ENCODE measurements around the gene GBP3. TPM values are rescaled to one million over a fixed set of nuclear protein-coding genes. Genes with fewer than 3 reads are reported as not detected.
A peak's percentile ranks its signal among the peaks of the same experiment; 100 is the strongest.
"Not testable (repeated sequence)": the region's sequence is repeated elsewhere in the genome, so short reads cannot be mapped to it uniquely, and the experiment has no call there.

The GBP3 gene
- total RNA-seq, 2 experiments from 2014 or later = 9.7 to 10.2 TPM

DNA sequence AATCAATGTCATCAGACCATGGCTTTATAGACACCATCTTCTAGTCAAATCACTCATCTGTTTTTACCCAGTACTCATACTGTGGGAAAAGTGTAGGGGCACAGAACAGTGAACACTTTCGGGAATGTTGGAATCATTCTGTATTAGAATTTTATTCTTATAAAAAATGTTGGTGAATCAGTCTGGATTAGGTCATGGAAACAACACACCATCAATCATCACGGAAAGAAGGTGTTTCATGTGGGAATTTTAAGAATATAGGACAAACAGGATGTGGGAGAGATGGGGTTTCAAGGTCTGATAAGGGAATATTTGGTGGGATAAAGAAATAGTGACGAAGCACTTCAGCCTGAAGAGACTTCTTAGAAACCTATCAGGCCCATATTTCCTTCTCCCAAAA lies 25.1 kb upstream of the GBP3 start:
- DNase-seq = no peak
- no peak overlapping the region for H3K4me3 Mint-ChIP-seq
- peaks cover 52% of the 10 kb centered on the region for H3K36me3 Mint-ChIP-seq
- H3K27ac Mint-ChIP-seq = peak overlapping the region; percentile 5
- H3K4me1 Mint-ChIP-seq = peaks cover 16% of the 10 kb centered on the region
- H3K27me3 Mint-ChIP-seq = no peaks in the 10 kb centered on the region
- peaks cover 6% of the 10 kb centered on the region for H3K9me3 Mint-ChIP-seq

DNA sequence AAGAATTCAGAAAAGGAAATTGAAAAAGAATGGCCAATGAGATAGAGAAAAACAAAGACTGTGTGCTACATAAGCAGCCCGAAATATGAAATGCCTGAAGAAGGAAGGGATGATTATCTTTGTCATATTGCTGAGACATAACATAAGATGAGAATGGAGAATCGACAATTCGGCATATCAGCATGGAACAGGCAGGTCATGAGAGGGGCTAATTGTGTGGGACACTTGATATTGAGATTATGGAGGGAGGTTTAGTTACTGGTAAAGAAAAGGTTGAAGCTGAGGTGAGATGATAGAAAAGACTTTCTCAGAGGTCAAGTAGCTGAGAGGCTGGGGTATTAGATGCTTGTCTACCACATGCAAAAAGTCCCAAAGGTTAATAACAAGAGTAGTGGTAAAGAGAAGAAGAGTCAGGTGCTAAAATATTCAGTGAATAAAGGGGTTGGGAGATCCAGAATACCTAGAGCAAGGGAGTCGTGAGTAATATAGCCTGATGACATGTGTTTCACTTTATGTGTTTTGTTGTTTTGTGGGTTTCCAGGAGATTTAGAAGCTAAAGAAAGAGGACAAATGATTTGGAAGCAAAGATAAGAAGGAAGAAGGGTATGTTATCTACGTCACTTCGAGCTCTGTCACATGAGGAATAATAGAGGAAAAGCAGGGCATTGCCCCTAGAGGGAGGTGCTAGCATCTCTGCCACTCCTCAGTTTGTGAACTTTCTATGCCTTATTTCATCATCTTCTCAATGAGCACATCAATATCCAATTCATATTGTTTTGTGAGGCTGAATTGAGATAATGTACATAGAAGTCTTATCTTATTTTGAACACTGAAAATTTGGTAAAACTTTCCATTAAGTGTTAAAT lies 23.9 kb upstream of the GBP3 start:
- H3K4me3 Mint-ChIP-seq, H3K27ac Mint-ChIP-seq, H3K27me3 Mint-ChIP-seq, H3K9me3 Mint-ChIP-seq, DNase-seq: not testable (repeated sequence)
- Mint-ChIP-seq H3K36me3 (peaks cover 55% of the 10 kb centered on the region), H3K4me1 (peaks cover 16% of the 10 kb centered on the region)

DNA sequence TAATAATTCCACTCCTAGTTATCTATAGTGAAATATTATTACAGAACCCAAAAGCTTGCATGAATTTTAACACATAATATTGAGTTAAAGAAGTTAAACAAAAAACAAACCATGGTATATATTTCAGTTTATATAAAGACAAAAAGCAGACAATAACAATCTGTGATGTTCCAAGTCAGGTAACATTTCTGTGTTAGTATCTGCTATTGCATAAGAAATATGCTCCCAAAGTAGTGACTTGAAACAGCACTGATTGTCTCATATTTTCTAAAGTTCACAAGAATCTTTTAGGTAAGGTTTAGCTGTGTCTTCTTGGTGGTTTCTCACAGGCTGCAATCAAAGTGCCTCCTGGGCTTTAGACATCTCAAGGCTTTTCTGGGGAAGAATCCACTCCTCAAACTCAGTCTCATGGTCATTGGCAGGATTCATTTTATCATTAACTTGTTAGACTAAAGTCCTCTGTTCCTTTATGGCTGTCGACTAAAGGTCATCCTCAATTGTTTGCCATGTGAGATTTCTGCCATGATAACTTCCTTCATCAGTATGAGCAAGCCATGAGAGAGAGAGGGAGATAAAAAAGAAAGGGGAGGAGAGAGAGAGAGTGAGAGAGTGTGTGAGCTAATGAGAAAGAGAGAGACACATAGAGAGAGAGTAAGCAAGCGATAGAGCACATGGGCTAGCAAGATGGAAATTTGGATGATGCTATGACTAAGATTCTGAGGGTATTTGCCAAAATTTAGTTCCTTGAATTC lies 22.5 kb upstream of the GBP3 start:
- H3K27me3 Mint-ChIP-seq = no peaks in the 10 kb centered on the region
- H3K36me3 Mint-ChIP-seq = peaks cover 56% of the 10 kb centered on the region
- no peak for DNase-seq
- H3K4me3 Mint-ChIP-seq = no peak overlapping the region
- peaks cover 27% of the 10 kb centered on the region for H3K4me1 Mint-ChIP-seq
- H3K27ac Mint-ChIP-seq = no peak overlapping the region
- H3K9me3 Mint-ChIP-seq = peaks cover 15% of the 10 kb centered on the region

DNA sequence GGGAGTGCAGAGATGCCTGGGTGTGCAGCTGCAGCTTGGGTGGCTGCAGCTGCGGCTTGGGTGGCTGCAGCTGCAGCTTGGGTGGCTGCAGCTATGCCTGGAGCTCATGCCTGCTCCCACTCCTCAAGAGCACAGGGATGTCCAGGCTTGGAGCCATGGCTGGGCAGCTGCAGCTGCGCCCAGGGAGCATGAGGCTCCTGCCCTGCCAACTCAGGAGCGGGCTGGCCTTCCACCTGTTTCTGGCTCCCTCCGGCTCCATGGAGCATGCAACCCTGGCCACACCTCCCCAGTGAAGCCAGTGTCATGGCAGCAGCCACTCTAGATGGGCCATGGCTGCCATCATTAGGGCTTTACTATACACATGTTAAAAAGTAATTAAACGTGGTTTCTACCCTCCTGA lies 21.3 kb upstream of the GBP3 start:
- Mint-ChIP-seq H3K36me3 (peaks cover 59% of the 10 kb centered on the region), H3K4me1 (peaks cover 34% of the 10 kb centered on the region), H3K27ac (no peak overlapping the region), H3K4me3 (no peak overlapping the region), H3K27me3 (no peaks in the 10 kb centered on the region), H3K9me3 (peaks cover 19% of the 10 kb centered on the region)
- DNase-seq = no peak

DNA sequence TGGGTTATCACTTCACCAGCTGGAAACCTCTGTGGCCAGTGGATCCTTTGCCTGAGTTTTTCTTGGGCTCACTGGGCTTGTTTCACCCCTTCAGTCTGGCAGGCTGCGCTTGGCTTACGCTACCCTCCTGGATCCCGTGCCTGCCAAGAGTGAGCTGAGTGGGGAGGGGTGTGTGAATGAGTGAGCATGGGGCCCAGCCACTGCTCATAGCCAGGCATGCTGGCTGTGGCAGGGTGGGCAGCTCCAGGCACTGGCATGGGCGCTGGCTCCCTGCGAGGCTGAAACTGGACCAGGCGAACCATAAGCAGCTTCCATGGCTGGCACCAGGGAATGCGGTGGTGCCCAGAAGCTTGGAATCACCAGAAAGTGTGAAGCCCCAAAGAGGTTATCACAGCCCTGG lies 19.8 kb upstream of the GBP3 start:
- H3K36me3 Mint-ChIP-seq = peaks cover 54% of the 10 kb centered on the region
- H3K4me1 Mint-ChIP-seq = peaks cover 31% of the 10 kb centered on the region
- H3K27me3 Mint-ChIP-seq = no peaks in the 10 kb centered on the region
- H3K27ac Mint-ChIP-seq = no peak overlapping the region
- no peak for DNase-seq
- H3K4me3 Mint-ChIP-seq = no peak overlapping the region
- peaks cover 23% of the 10 kb centered on the region for H3K9me3 Mint-ChIP-seq

DNA sequence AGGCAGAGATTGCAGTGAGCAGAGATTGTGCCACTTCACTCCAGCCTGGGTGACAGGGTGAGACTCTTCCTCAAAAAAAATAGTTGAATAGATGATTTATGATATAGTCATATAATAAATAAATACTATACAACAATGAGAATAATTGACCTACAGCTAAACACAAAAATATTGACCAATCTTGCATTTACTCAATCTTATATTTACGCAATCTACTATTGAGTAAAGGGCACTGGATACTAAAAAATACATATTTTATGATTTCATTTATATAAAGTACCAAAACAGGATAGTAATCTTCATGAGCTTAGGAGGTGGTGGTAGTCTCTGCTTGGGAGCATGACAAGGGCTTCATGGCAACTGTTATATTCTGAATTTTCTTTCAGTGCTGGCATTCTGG lies 19.1 kb upstream of the GBP3 start:
- Mint-ChIP-seq H3K9me3 (peaks cover 23% of the 10 kb centered on the region), H3K4me1 (peaks cover 34% of the 10 kb centered on the region), H3K27me3 (no peaks in the 10 kb centered on the region), H3K27ac (peak overlapping the region; percentile 90), H3K36me3 (peaks cover 54% of the 10 kb centered on the region), H3K4me3 (peak overlapping the region; percentile 16)
- DNase-seq = no peak

DNA sequence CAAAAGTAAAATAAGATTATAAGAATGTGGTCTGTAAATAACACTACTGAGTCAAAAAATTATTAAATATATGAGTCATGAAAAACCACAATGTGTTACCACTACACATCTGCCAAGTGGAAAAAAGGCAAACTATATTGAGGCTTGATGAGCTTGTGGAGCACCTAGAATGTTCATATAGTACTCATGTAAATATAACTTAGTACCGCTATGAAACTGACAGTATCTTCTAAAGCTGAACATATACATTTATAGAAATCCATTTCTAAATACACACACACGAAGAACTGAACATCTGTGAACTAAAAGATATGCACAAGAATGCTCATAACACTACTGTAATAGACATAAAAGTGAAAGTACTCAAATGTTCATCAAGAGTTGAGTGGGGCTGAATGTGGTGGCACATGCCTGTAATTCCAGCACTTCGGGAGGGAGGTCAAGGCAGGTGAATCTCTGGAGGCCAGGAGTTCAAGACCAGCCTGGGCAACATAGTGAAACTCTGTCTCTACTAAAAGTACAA lies 18.5 kb upstream of the GBP3 start:
- no peak for DNase-seq
- Mint-ChIP-seq H3K27ac (peak overlapping the region; percentile 90), H3K36me3 (peaks cover 54% of the 10 kb centered on the region), H3K9me3 (peaks cover 23% of the 10 kb centered on the region), H3K27me3 (no peaks in the 10 kb centered on the region), H3K4me1 (peaks cover 34% of the 10 kb centered on the region), H3K4me3 (peak overlapping the region; percentile 16)

DNA sequence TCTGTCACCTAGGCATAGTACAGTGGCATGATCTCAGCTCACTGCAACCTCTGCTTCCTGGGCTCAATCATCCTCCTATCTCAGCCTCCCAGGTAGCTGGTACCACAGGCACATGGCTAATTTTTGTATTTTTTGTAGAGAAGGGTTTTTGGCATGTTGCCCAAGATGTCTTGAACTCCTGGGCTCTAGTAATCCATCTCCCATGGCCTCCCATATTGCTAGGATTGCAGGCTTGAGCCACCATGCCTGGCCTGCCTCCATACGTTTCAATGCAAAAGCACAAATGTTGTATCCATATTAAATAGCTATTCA lies 17.6 kb upstream of the GBP3 start:
- no peak for DNase-seq
- H3K36me3 Mint-ChIP-seq = peaks cover 54% of the 10 kb centered on the region
- peak overlapping the region; percentile 89 for H3K27ac Mint-ChIP-seq
- H3K4me1 Mint-ChIP-seq = peaks cover 37% of the 10 kb centered on the region
- no peak overlapping the region for H3K4me3 Mint-ChIP-seq
- H3K9me3 Mint-ChIP-seq = peaks cover 26% of the 10 kb centered on the region
- H3K27me3 Mint-ChIP-seq = no peaks in the 10 kb centered on the region

DNA sequence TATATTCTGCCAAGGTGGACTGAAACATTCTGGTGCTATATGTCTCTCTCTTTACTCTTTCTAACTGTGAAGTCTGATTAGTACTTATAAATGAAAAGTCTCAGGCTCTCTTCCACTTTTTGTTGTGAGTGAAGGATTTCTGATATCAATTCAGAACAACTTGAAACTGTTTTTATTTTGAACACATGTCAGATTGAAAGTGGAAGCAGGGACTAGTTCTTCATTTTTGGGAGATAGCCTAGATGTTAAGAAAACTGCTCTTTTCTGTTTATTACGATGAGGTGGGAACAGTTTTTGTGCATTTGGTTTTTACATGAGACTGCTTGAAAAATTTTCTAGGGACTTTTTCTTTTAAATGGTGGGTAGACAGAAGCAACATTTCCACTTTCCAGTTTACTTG lies 14.5 kb upstream of the GBP3 start:
- Mint-ChIP-seq H3K4me1 (peaks cover 51% of the 10 kb centered on the region), H3K27ac (no peak overlapping the region), H3K36me3 (peaks cover 45% of the 10 kb centered on the region), H3K9me3 (peaks cover 35% of the 10 kb centered on the region), H3K4me3 (no peak overlapping the region), H3K27me3 (no peaks in the 10 kb centered on the region)
- DNase-seq = no peak

DNA sequence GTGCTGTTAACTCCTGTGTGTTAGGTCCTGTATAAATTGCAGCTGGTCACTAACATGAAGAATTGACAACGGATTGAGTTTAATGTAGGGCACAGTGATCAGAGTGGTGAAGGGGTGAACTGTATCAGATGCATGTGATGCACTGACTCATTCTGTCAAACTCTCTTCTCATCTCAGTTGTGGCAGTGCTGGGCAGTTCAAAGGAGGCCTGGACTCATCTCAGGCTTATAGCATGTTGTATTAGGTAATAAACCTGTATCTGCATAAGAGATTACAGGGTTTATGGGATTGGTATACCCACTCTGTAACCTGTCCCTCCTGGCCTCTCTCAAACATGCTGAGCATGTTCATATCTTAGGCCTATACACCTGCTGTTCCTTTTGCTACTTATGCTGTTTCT lies 12.4 kb upstream of the GBP3 start:
- Mint-ChIP-seq H3K36me3 (peaks cover 41% of the 10 kb centered on the region), H3K9me3 (peaks cover 40% of the 10 kb centered on the region), H3K4me1 (peaks cover 39% of the 10 kb centered on the region), H3K4me3 (no peak overlapping the region), H3K27me3 (no peaks in the 10 kb centered on the region), H3K27ac (no peak overlapping the region)
- no peak for DNase-seq

DNA sequence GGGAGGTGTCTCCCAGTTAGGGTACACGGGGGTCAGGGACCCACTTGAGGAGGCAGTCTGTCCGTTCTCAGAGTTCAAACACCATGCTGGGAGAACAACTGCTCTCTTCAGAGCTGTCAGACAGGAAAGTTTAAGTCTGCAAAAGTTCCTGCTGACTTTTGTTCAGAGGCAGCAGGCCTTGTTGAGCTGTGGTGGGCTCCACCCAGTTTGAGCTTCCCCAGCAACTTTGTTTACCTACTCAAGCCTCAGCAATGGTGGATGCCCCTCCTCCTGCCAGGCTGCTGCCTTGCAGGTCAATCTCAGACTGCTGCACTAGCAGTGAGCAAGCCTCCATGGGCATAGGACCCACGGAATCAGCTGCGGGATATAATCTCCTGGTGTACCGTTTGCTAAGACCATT lies 11.3 kb upstream of the GBP3 start:
- peaks cover 37% of the 10 kb centered on the region for H3K4me1 Mint-ChIP-seq

DNA sequence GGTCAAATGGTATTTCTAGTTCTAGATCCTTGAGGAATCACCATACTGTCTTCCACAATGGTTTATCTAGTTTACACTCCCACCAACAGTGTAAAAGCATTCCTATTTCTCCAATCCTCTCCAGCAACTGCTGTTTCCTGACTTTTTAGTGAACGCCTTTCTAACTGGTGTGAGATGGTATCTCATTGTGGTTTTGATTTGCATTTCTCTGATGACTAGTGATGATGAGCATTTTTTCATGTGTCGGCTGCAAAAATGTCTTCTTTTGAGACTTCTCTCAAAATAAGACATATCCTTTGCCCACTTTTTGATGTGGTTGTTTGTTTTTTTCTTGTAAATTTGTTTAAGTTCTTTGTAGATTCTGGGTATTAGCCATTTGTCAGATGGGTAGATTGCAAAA lies 6.4 kb upstream of the GBP3 start:
- not testable (repeated sequence) for DNase-seq, H3K27ac Mint-ChIP-seq

More for the DNA sequence above, 11.3 kb upstream of the GBP3 start:
- H3K9me3 Mint-ChIP-seq = peaks cover 42% of the 10 kb centered on the region
- not testable (repeated sequence) for DNase-seq, H3K4me3 Mint-ChIP-seq, H3K27me3 Mint-ChIP-seq, H3K27ac Mint-ChIP-seq
- H3K36me3 Mint-ChIP-seq = peaks cover 41% of the 10 kb centered on the region

DNA sequence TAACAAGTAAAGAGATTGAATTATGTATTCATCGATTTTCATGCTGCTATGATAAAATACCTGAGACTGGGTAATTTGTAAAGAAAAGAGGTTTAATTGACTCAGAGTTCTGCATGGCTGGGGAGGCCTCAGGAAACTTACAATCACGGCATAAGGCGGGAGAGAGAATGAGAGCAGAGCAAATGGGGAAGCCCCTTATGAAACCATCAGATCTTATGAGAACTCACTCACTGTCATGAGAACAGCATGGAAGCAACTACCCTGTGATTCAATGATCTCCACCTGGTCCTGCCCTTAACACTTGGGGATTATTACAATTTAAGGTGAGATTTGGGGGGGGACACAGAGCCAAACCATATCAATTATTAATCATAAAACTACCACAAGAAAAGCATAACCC lies 3.3 kb upstream of the GBP3 start:
- H3K4me3 Mint-ChIP-seq = no peak overlapping the region
- peaks cover 33% of the 10 kb centered on the region for H3K9me3 Mint-ChIP-seq
- H3K36me3 Mint-ChIP-seq = peaks cover 29% of the 10 kb centered on the region
- peaks cover 36% of the 10 kb centered on the region for H3K4me1 Mint-ChIP-seq
- H3K27ac Mint-ChIP-seq = no peak overlapping the region
- no peak for DNase-seq
- H3K27me3 Mint-ChIP-seq = no peaks in the 10 kb centered on the region

More for the DNA sequence above, 6.4 kb upstream of the GBP3 start:
- Mint-ChIP-seq H3K4me1 (peaks cover 31% of the 10 kb centered on the region), H3K36me3 (peaks cover 37% of the 10 kb centered on the region), H3K9me3 (peaks cover 47% of the 10 kb centered on the region)
- not testable (repeated sequence) for H3K27me3 Mint-ChIP-seq, H3K4me3 Mint-ChIP-seq

DNA sequence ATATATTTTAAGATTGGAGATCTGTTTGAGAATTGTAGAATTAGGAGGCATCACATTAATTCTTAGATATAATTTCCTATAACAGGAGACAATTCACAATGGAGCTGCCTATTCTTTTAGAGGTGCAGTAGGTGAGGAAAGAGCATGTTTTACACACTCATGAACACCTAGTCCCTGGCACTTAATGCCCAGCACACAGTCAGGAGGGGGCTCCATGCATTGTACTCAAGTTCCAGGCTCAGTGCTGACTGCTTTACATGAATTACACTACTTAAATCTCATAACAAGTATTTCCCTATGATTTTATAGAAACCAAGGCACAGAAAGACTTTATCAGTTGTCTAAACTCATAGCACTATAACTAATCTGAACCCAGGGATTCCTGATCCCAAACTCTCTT lies 360 bp upstream of the GBP3 start:
- no peak for DNase-seq
- Mint-ChIP-seq H3K36me3 (peaks cover 34% of the 10 kb centered on the region), H3K27me3 (no peaks in the 10 kb centered on the region), H3K4me3 (peak overlapping the region; percentile 84), H3K9me3 (peaks cover 20% of the 10 kb centered on the region), H3K27ac (peak overlapping the region; percentile 88), H3K4me1 (peaks cover 43% of the 10 kb centered on the region)

DNA sequence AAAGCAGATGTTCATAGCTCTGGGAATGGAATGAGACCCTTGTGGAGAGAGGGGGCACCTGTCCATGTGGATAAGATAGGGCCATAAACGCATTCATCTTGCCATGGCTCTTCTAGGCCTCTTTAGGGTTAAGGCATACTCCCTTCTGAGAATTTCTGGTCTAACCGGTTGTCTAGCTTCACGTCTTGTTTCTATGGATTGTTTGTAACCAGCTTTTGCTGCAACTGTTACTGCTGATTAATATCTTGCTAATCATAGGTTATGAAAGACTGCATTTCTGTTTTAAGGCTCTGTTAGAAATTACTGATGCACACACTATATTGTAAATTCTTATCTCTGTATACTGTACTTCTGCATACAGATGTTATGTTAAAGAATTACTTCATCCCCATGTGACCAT lies 4.3 kb downstream of the GBP3 start:
- DNase-seq, H3K4me3 Mint-ChIP-seq, H3K9me3 Mint-ChIP-seq, H3K27me3 Mint-ChIP-seq, H3K27ac Mint-ChIP-seq: not testable (repeated sequence)
- Mint-ChIP-seq H3K4me1 (peaks cover 44% of the 10 kb centered on the region), H3K36me3 (peaks cover 60% of the 10 kb centered on the region)
